IMR-90 (cell line): ENCODE results near the gene GPR107. TPM values are rescaled to one million over a fixed set of nuclear protein-coding genes. Genes with fewer than 3 reads are reported as not detected.

Source experiments
- ATAC-seq: fragments of 200-7000 bp; cut with Tn5 transposase; 2 replicates; pipeline ENCODE4 v1.9.1; 2020; ENCODE audit warnings: low read depth, mild to moderate bottlenecking, moderate library complexity
- BruUV-seq: library from RNA; stranded (reverse); fragments of 400-500 nt; replicated peaks from 2 replicates; lab custom pipeline; 2021; lab: Mats Ljungman, UMichigan
- CTCF ChIA-PET: fragments of 300-600 bp; formaldehyde crosslinking; extraction: SDS; loops from one replicate; lab custom pipeline; 2021; ENCODE audit warnings: antibody characterized with exemption; lab: Yijun Ruan, JAX
- POLR2A ChIA-PET: fragments of 300-600 bp; sonication (Branson Sonifier 250); formaldehyde crosslinking; loops from one replicate; lab custom pipeline; 2022; ENCODE audit warnings: antibody characterized with exemption; ENCODE audit not compliant: unreplicated experiment; lab: Charles Lee
- DNase-seq: peaks from one replicate; pipeline ENCODE4 v3.0.0; 2013
- H2AFZ ChIP-seq: replicated peaks from 2 replicates; pipeline ENCODE3; 2013; ENCODE audit warnings: low read length, mild to moderate bottlenecking; ENCODE audit not compliant: poor library complexity
- H2AK5ac ChIP-seq: 2 replicates; pipeline ENCODE4 v1.6.1; 2013; ENCODE audit warnings: low read depth, low read length, inconsistent platforms
- H2AK9ac ChIP-seq: replicated peaks from 2 replicates; pipeline ENCODE3; 2013; ENCODE audit warnings: mild to moderate bottlenecking, low read depth, low read length, moderate library complexity; ENCODE audit not compliant: poor library complexity
- H2BK120ac ChIP-seq: 2 replicates; pipeline ENCODE4 v1.6.1; 2013; ENCODE audit warnings: low read depth, low read length, inconsistent platforms
- H2BK15ac ChIP-seq: 3 replicates; pipeline ENCODE4 v1.6.1; 2013; ENCODE audit warnings: low read depth, low read length, inconsistent platforms
- H2BK20ac ChIP-seq: 2 replicates; pipeline ENCODE4 v1.6.1; 2013; ENCODE audit warnings: low read depth, mild to moderate bottlenecking, inconsistent platforms, low read length, moderate library complexity
- H2BK5ac ChIP-seq: 2 replicates; pipeline ENCODE4 v1.6.1; 2013; ENCODE audit warnings: mild to moderate bottlenecking, low read depth, low read length, inconsistent platforms; ENCODE audit not compliant: poor library complexity, severe bottlenecking
- H3K14ac ChIP-seq: replicated peaks from 2 replicates; pipeline ENCODE4 v1.6.1; 2013; ENCODE audit warnings: low read depth, low read length, inconsistent platforms
- H3K18ac ChIP-seq: 2 replicates; pipeline ENCODE4 v1.6.1; 2013; ENCODE audit warnings: low read depth, low read length, control low read depth
- H3K23ac ChIP-seq: 2 replicates; pipeline ENCODE4 v1.6.1; 2013; ENCODE audit warnings: low read depth, low read length, inconsistent platforms
- H3K27ac ChIP-seq: 2 replicates; pipeline ENCODE4 v1.5.1; 2013; ENCODE audit warnings: mild to moderate bottlenecking, control low read depth, low read length; ENCODE audit not compliant: insufficient read depth
- H3K27me3 ChIP-seq: 2 replicates; pipeline ENCODE4 v1.6.1; 2013; ENCODE audit warnings: low read length; ENCODE audit not compliant: control insufficient read depth, insufficient read depth
- H3K36me3 ChIP-seq: 2 replicates; pipeline ENCODE4 v1.6.1; 2013; ENCODE audit warnings: low read length, mixed read lengths; ENCODE audit not compliant: control insufficient read depth, insufficient read depth
- H3K4ac ChIP-seq: 2 replicates; pipeline ENCODE4 v1.6.1; 2013; ENCODE audit warnings: low read depth, low read length, inconsistent platforms
- H3K4me1 ChIP-seq: 2 replicates; pipeline ENCODE4 v1.6.1; 2013; ENCODE audit warnings: low read length, mixed read lengths; ENCODE audit not compliant: control insufficient read depth, insufficient read depth
- H3K4me2 ChIP-seq: 2 replicates; pipeline ENCODE4 v1.6.1; 2013; ENCODE audit warnings: low read depth, mild to moderate bottlenecking, control low read depth, low read length, moderate library complexity
- H3K4me3 ChIP-seq: 2 replicates; pipeline ENCODE4 v1.5.1; 2013; ENCODE audit warnings: low read depth, mild to moderate bottlenecking, control low read depth, low read length, moderate library complexity; ENCODE audit not compliant: insufficient read depth
- H3K56ac ChIP-seq: 2 replicates; pipeline ENCODE4 v1.6.1; 2013; ENCODE audit warnings: low read length, inconsistent platforms; ENCODE audit not compliant: insufficient read depth; ENCODE audit errors: extremely low read depth
- H3K79me1 ChIP-seq, 2 experiments: 2 replicates each; pipeline ENCODE4 v1.6.1; 2013; ENCODE audit warnings: low read length in 2 of 2, inconsistent platforms in 1 of 2, low read depth in 1 of 2
- H3K9ac ChIP-seq: 2 replicates; pipeline ENCODE4 v1.6.1; 2013; ENCODE audit warnings: low read depth, low read length, control low read depth
- H3K9me1 ChIP-seq: 2 replicates; pipeline ENCODE4 v1.6.1; 2013; ENCODE audit warnings: low read length, inconsistent platforms; ENCODE audit not compliant: insufficient read depth
- H3K9me3 ChIP-seq: 2 replicates; pipeline ENCODE4 v1.6.1; 2013; ENCODE audit warnings: low read length; ENCODE audit not compliant: control insufficient read depth, insufficient read depth
- H4K20me1 ChIP-seq: 2 replicates; pipeline ENCODE4 v1.6.1; 2013; ENCODE audit warnings: low read length, inconsistent platforms; ENCODE audit not compliant: insufficient read depth
- H4K5ac ChIP-seq: 2 replicates; pipeline ENCODE4 v1.6.1; 2013; ENCODE audit warnings: mild to moderate bottlenecking, low read depth, low read length, control low read depth
- H4K8ac ChIP-seq, 2 experiments: 2 replicates each; pipeline ENCODE4 v1.6.1; 2013; ENCODE audit warnings: low read depth in 2 of 2, low read length in 2 of 2, control low read depth in 1 of 2, inconsistent platforms in 1 of 2
- H4K91ac ChIP-seq: 2 replicates; pipeline ENCODE4 v1.6.1; 2013; ENCODE audit warnings: low read depth, low read length, inconsistent platforms; ENCODE audit not compliant: insufficient read depth
- BHLHE40 ChIP-seq: fragments of 150-350 bp; IDR thresholded peaks from 2 replicates; pipeline ENCODE4 v1.6.1; 2016; ENCODE audit warnings: mild to moderate bottlenecking, low read depth, low read length
- CEBPB ChIP-seq: IDR thresholded peaks from 2 replicates; pipeline ENCODE4 v1.6.1; 2012; ENCODE audit warnings: low read depth, low read length, improper control_type of control experiment
- CTCF ChIP-seq: conservative IDR thresholded peaks from 2 replicates; pipeline ENCODE4 v1.5.1; 2012; ENCODE audit warnings: mild to moderate bottlenecking, low read depth, low read length, improper control_type of control experiment
- ELK1 ChIP-seq: fragments of 150-350 bp; IDR thresholded peaks from 2 replicates; pipeline ENCODE4 v1.6.1; 2016; ENCODE audit warnings: low read depth, mild to moderate bottlenecking, low read length, moderate library complexity, borderline replicate concordance
- FOS ChIP-seq: fragments of 150-350 bp; IDR thresholded peaks from 2 replicates; pipeline ENCODE4 v1.6.1; 2016; ENCODE audit warnings: low read depth, low read length
- MAFK ChIP-seq: IDR thresholded peaks from 2 replicates; pipeline ENCODE4 v1.6.1; 2012; ENCODE audit warnings: low read depth, low read length, improper control_type of control experiment
- MAZ ChIP-seq: IDR thresholded peaks from 2 replicates; pipeline ENCODE4 v1.6.1; 2012; ENCODE audit warnings: low read depth, mild to moderate bottlenecking, low read length, improper control_type of control experiment, moderate library complexity, borderline replicate concordance
- POLR2A ChIP-seq: IDR thresholded peaks from 2 replicates; pipeline ENCODE4 v1.6.1; 2012; ENCODE audit warnings: mild to moderate bottlenecking, low read depth, low read length
- RAD21 ChIP-seq: IDR thresholded peaks from 2 replicates; pipeline ENCODE4 v1.6.1; 2012; ENCODE audit warnings: low read length, improper control_type of control experiment
- RFX5 ChIP-seq: IDR thresholded peaks from 2 replicates; pipeline ENCODE4 v1.8.0; 2012; ENCODE audit warnings: low read depth, mild to moderate bottlenecking, low read length, moderate library complexity
- SMC3 ChIP-seq: fragments of 150-350 bp; IDR thresholded peaks from 2 replicates; pipeline ENCODE4 v1.6.1; 2016; ENCODE audit warnings: low read depth, mild to moderate bottlenecking, antibody characterized with exemption, low read length, moderate library complexity
- WGBS, 2 experiments: methylation state at CpG; one replicate each; pipeline versions ENCODE4 v1.1.5 to v1.1.7; 2013; ENCODE audit warnings: missing lambda C conversion rate in 2 of 2; ENCODE audit not compliant: insufficient read length in 1 of 2; ENCODE audit errors: extremely low coverage in 2 of 2; 5-methylcytosine and 5-hydroxymethylcytosine counted together
- dilution Hi-C: fragments of 300-500 bp; cut with HindIII; formaldehyde crosslinking; loops from one replicate; pipeline ENCODE4 v1.14.3; 2018; ENCODE audit warnings: low sequenced_read_pairs; ENCODE audit not compliant: unreplicated experiment
- in situ Hi-C: fragments of 300-500 bp; cut with MboI; formaldehyde crosslinking; loops from 3 replicates; pipeline ENCODE4 v1.14.3; 2019; ENCODE audit warnings: low sequenced_read_pairs, inconsistent platforms, mixed read lengths
- intact Hi-C: fragments of 100-400 bp; cut with micrococcal nuclease; formaldehyde crosslinking; loops from 2 replicates; pipeline ENCODE4 v1.10.0; 2022
- polyA plus RNA-seq, 3 experiments: library from polyadenylated mRNA; depleted of rRNA; stranded (reverse); fragments of >200 nt; gene quantifications; 2 replicates each; pipeline ENCODE4 v1.2.3, GENCODE V29; 2012; ENCODE audit warnings: low replicate concordance in 1 of 3
- total RNA-seq: library from RNA; depleted of rRNA; stranded (reverse); fragments of >200 nt; gene quantifications from 2 replicates; pipeline ENCODE4 v1.2.3, GENCODE V29; 2012
- TF ChIP-seq, protein P1 (sequence below): fragments of 150-350 bp; IDR thresholded peaks from 2 replicates; pipeline ENCODE4 v1.6.1; 2017; ENCODE audit warnings: mild to moderate bottlenecking, antibody characterized with exemption, low read length, low read depth

Gene GPR107
- total and polyA plus RNA-seq, 2 of the 4 experiments (the other 2 are of a cell fraction): 16.7 to 21.6 TPM

DNA sequence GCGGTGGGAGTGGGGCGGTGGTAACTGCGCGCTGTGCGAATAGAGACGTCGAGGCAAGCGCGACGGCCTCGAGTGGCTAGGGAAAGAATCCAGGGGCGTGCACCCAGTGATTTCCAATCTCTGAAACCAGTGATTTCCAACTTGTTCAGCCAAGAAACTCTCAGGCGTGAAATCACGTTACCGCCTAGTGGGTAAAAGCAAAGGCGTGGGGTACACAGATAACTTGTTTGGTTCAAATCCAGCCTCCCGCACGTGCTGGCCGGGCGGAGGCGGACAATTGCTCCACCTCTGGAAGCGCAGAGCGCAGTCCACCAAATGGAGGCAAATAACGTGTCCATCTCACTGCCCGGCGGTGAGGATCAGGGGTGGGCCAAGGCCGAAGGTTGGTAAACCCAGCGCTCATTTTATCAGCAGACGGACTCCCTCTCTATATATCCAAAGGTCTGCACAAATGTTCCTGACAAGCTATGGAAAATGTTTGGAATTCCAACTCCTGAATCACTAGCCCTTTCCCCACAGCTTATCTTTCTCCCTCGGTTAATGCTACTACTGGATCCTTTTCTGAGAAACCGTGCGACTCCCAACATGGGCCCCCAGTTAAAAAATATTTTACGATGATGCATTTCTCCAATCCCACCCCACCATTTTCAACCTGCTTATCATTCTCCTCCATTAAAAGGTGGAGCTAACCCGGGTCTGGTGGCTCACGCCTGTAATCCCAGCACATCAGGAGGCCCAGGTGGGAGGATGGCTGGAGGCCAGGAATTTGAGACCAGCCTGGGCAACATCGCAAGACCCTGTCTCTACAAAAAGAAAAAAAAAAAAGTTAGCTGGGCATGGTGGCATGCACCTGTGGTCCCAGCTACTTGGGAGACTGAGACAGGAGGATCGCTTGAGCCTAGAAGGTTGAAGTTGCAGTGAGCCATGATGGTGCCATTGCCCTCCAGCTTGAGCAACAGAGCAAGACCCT, 9.8 kb upstream of the GPR107 start:
- peak overlapping the region; percentile 78 for H4K91ac ChIP-seq
- in situ Hi-C loops: loop anchor here (5.0 kb wide), 1 partner anchor 77 kb away; no protein-coding TSS in a partner anchor
- peak overlapping the region; percentile 89 for H3K23ac ChIP-seq
- H3K9me3 ChIP-seq: no peaks in the 10 kb centered on the region
- H4K5ac ChIP-seq: no peak overlapping the region
- DNase-seq (peak; percentile 46), ATAC-seq (peak; percentile 9)
- peak overlapping the region; percentile 100 for H2AFZ ChIP-seq
- H3K4me1 ChIP-seq: no peaks in the 10 kb centered on the region
- CTCF ChIA-PET: interaction anchor here (1.4 kb wide), 1 partner anchor 9 kb away, joined by 3 read pairs; no protein-coding TSS in a partner anchor
- peak overlapping the region; percentile 79 for H3K9ac ChIP-seq
- peak overlapping the region; percentile 95; the same call in 1 of the 2 replicates for H3K14ac ChIP-seq
- no peaks in the 10 kb centered on the region for H3K9me1 ChIP-seq
- POLR2A ChIA-PET: interaction anchor here (0.6 kb wide), 2 partner anchors 9 to 291 kb away, joined by 3 to 19 read pairs; no protein-coding TSS in a partner anchor
- peak overlapping the region; percentile 86 for H2AK9ac ChIP-seq
- H3K36me3 ChIP-seq: no peaks in the 10 kb centered on the region
- peak overlapping the region; percentile 68 for H3K4me3 ChIP-seq
- H3K18ac ChIP-seq: no peak overlapping the region
- peak overlapping the region; percentile 90; the same call in 1 of the 3 replicates for H2BK15ac ChIP-seq
- peak overlapping the region; percentile 75 for H3K4me2 ChIP-seq
- H3K4ac ChIP-seq: peak overlapping the region; percentile 88
- H3K79me1 ChIP-seq: peaks cover 6 to 25% of the 10 kb centered on the region in 2 experiments; a peak in 3 of 4 replicates
- peak overlapping the region; percentile 62 for H2BK5ac ChIP-seq
- H3K56ac ChIP-seq: no peak overlapping the region
- peak overlapping the region; percentile 83 for H3K27ac ChIP-seq
- 22% methylated on average over 12 of the region's 37 CpGs; no CpG with 5 or more reads in 1 of the 2 experiments for whole genome bisulfite sequencing, 2 experiments
- peak overlapping the region; percentile 50 to 77; a peak in 3 of 4 replicates for H4K8ac ChIP-seq
- H4K20me1 ChIP-seq: peaks cover 28% of the 10 kb centered on the region
- intact Hi-C loops: loop anchor here (1.0 to 5.0 kb wide), 4 partner anchors 79 to 209 kb away; partner anchors contain the start of genes C9orf78 and USP20
- H2BK120ac ChIP-seq: peak overlapping the region; percentile 16; the same call in 1 of the 2 replicates
- BruUV-seq: no TSS peak
- dilution Hi-C loops: no loop called here
- no peaks in the 10 kb centered on the region for H3K27me3 ChIP-seq
- H2AK5ac ChIP-seq: no peak overlapping the region; the same call in 1 of the 2 replicates
- H2BK20ac ChIP-seq: no peak overlapping the region
- no peak for TF ChIP-seq MAFK
- TF ChIP-seq, protein P1, sequence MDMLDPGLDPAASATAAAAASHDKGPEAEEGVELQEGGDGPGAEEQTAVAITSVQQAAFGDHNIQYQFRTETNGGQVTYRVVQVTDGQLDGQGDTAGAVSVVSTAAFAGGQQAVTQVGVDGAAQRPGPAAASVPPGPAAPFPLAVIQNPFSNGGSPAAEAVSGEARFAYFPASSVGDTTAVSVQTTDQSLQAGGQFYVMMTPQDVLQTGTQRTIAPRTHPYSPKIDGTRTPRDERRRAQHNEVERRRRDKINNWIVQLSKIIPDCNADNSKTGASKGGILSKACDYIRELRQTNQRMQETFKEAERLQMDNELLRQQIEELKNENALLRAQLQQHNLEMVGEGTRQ: peak; percentile 48; the same call in 1 of the 2 replicates
- no peak for TF ChIP-seq ELK1
- TF ChIP-seq RAD21: 0 out of 2 replicates have a peak, but pooled peaks have one; percentile 4
- TF ChIP-seq RFX5: no peak
- TF ChIP-seq POLR2A: no peak
- TF ChIP-seq SMC3: no peak
- TF ChIP-seq BHLHE40: peak; percentile 96
- no peak for TF ChIP-seq FOS
- TF ChIP-seq MAZ: no peak
- TF ChIP-seq CEBPB: peak; percentile 27; the same call in 1 of the 2 replicates
- 0 out of 2 replicates have a peak, but pooled peaks have one; percentile 17 for TF ChIP-seq CTCF
